GM21737 (cell line): Measurements from ENCODE around the gene COL4A5.
"Not testable (repeated sequence)": the region's sequence is repeated elsewhere in the genome, so short reads cannot be mapped to it uniquely, and the experiment has no call there.

ENCODE experiments used
- ATAC-seq: cut with Tn5 transposase; IDR thresholded peaks from one replicate; pipeline ENCODE4 v1.9.1; 2021; ENCODE audit warnings: mild to moderate bottlenecking, moderate library complexity; ENCODE audit not compliant: unreplicated experiment

COL4A5 gene

DNA sequence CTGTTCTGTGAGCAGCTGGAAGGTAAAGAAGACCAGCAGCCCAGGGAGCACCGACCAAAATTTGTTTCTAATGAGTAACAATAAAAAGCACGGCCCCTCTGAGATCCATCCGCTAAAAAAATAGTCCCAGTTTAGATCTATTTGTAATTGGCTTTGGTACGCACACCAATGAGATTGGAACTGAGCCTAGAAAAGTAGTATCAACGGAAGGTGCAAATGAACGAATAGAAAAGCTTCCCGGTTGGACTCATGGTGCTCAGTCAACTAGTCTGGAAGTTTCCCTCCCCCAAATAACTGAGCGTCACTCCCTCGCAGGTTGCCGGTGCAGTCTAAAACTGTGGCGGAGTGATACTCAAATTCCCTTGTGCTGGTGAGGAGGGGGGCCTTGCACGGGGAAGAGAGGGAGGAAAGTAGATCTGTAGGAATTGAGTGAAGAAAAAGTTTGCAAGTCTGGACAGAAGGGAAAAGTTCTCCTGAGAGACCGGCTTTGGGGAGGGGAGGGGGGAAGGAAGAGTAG lies at the start of gene COL4A5:
Gene COL4A5, plus strand, starts transcription at position 413 of the 517 bp plus-strand sequence. CDS start 288 bp downstream, outside the sequence.
- ATAC-seq, result no peak

DNA sequence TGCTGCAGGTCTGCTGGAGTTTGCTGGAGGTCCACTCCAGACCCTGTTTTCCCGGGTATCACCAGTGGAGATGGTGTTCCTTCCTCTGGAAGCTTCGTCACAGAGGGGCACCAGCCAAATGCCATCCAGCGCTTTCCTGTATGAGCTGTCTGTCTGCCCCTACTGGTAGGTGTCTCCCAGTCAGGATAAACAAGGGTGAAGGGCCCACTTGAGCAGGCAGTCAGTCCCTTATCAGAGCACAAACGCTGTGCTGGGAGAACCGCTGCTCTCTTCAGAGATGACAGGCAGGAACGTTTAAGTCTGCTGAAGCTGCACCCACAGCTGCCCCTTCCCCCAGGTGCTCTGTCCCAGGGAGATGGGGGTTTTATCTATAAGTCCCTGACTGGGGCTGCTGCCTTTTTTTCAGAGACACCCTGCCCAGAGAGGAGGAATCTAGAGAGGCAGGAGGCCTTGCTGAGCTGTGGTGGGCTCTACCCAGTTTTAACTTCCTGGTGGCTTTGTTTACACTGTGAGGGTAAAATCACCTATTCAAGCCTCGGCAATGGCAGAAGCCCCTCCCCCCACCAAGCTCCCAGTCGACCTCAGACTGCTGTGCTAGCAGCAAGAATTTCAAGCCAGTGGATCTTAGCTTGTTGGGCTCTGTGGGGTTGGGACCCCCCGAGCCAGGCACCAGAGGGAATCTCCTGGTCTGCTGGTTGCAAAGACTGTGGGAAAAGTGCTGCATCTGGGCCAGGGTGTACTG lies 48.5 kb upstream of the COL4A5 start:
- ATAC-seq, result not testable (repeated sequence)

DNA sequence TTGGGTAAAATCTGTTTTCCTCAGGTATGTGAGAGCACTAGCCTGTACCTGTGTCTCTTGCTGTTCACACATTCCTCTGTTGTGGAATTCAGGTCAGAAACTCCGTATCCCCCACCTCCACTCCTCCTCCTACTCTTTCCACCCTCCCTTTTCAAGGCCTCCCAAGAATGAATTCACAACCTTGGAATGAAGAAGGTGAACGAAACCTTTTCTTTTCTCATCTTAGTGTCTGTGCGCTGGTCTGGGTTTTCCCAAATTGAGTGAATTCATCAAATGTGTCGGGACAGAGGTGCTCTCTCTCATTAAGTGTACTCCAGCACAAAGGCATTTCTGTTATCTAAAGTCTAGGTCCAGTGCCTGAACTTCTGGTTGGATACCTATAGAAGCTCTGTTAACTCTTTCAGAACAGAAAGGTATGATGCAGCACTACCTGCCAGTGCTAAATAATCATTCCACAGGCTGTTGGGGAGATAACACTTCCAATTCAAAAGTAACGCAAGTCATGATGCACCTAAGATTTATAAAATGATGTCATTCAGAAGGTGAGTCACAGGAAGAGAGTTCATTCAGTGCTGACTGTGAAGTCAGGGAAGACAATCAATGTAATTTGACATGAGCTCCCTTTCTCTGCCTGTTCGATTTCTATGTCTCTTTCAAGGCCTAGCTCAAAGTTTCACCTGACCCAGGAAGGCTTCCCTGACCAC lies 43.3 kb upstream of the COL4A5 start:
- no peak for ATAC-seq

DNA sequence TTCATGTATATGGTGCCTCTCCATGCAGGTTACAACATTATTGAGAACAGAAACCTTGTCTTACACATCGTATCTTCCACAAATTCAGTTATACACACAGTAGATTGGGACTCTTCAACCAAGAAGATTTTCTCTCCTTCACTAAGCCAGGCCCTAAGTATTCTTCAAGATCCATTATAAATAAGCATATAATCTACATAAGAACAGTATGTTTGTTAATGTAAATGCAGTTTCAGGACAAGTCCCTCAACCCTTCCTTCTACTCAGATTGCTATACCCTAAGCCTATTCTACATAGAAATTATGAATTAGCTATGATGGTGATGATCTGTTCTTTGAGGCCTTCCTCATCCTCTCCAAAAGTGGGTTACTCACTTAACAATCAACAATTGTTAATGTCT lies 42.7 kb upstream of the COL4A5 start:
- no peak for ATAC-seq

DNA sequence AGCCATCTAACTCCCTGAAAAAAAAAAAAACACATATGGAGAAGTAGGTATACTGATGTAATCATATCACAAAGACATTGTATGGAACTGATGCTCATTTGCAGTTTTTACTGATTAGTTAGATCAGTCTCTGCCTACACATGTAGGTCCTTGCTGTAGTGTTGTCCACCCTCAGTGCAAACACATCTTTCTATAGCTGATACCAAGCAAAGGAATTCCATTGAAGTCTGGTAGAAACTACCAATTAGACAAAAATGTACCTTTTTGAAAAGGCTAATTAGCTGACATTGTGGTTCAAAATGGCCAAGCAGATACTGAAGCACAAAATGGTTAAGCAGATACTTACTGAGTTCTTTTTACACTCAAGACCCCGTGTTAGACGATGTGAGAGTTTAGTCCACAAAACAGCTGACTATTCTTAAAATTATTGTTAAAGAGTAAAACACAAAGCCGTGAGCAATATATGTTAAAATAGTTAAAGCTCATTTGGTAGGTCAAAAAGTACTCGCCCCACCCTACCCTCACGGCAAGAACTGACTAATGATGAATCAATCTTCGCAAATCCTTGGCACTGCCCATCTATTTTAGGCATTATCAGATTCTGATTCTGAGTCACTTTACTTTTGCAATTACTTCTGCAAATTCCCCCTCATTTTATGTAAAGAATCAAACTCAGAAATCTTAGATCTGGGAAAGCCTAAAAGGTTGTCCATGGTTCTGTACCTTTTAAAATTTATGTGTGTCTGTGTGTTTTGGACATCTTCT lies 41.8 kb upstream of the COL4A5 start:
- ATAC-seq, result no peak

DNA sequence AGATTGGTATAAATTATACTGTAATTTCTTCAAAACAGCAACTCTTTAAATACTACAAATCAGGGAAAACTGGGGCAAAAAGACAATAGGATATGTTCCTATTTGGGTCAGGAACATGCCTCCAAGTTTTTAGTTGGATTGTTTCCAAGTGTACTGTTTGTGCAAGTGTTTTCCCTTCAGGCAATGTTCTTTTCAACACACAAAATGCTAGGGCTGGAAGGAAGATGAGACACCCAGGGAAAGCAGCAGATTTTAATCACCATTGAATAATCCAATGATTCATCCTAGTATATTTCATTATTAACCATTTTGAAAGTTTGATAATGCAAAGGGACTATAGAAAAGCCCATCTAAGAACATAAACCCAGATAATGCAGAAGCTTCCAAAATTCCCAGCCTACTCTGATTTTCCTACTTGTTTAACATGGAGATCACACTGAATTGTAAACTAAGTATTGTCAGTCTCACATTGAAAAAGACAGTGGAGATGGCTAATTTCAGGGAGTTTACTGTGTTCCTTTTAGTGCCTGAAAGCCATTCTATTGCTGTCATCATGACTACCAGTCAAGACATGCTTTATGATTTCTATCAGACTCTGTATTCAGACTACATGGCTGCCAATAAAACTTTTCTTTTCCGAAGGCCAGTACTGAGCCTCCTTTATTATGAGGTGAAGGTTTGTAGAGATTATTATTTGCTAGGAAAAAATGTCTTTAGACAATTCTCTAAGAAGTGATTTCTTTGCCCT lies 40.0 kb upstream of the COL4A5 start:
- no peak for ATAC-seq

DNA sequence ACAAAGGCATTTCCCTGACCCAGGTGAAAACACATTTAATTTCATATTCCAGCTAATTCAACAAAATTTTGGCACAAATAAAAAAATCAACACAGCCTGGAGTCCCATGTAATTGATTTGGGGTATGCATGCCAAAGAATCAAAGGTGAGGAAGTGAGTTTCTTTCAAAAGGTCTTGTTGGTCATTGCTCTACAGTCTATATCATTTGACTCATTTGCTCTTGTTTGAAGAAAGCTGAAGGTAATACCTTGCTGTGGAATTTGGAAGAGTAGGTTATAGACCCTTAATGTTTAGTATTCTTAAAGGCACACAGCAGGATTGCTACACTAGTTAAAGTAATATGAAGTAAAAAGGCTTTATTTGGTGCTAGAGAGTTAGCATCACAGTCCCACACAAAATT lies 26.9 kb upstream of the COL4A5 start:
- no peak for ATAC-seq

DNA sequence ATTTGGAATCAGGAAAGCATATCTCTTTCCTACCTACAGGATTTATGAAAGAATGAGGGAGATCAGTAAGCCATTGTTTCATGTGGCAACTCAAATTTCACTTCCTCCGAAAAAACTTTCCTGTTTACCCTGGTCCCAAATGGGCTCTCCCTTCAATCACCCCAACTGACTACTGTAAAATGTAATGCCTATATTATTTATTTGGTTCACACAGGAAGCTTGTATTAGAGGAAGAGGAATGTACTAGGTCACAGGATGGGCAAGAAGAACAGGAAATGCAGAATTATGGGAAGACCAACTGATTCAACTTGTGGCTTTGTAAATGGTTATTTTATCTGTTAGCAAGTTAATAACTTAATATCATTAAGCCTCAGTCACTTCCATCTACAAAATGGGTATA lies 24.5 kb upstream of the COL4A5 start:
- ATAC-seq, result no peak

DNA sequence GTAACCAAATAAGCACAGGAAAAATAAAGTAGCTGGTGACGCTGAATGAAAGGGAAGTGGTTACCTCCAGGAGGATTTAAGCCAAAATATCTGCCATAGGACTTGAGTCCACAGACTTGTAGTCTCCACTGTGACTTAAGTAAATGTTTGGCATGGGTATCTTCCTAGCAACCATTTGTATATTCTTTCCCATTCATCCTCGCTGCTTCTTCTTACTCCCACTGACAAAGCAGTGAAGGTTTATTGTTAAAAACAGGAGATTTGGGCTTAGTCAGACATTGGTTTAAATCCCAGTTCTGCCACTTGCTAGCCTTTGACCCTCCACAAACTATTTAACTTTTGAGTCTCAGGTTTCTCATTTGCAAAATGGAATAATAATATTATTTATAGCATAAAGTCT lies 23.7 kb upstream of the COL4A5 start:
- no peak for ATAC-seq

DNA sequence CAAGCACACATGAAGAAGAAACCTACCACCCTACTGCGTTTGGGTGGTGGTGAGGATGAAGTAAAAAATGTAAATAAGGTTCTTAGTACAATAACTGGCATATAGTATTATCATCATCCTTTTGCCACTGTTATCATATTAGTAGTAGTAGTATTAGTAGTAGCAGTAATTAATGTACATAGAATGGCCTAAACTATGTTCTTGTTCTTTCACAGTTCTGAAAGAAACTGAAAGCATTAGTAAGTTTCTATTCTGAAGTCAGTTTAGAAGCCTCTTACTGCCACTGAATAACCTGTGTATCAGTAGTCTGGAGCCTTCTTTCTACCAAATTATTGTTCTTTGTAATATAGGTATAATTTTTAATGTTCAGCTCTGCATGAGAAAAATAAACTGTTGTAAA lies 22.4 kb upstream of the COL4A5 start:
- ATAC-seq, result no peak

DNA sequence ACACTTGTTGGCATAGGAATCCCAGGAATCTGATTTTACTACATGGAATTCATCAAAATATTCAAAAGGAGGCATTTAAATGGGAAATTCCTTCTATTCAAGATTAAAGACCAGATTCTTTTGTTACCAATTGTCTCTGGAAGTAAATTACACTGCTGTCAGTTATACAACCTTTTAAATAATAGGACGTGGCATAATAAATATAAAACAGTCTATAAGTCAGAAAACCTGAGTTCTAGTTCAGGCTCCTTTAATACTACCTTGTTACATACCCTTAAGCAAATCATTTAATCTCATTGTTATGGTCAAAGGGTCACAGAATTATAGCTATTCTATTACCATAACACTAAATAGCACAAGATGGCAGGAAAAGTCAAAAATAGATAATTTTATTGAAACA lies 20.2 kb upstream of the COL4A5 start:
- ATAC-seq, result no peak

DNA sequence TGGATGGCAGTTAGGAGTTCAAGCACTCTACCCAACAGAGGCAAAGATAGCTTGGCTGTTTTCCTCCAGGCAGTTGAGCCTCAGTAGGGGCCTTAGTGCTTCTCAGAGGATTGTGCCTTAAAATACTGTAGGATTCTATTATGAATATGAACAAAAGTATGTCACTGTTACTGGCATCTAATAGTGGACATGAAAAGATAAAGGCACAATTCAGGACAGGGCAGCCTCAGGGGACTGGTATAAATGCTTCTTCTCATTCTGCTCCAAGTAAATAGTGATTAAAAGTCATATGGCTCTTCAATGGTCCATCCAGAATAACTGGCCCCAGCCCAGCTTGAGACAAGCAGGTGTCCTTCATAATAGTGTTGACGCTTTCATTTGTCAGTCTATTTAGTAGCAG lies 19.2 kb upstream of the COL4A5 start:
- no peak for ATAC-seq

DNA sequence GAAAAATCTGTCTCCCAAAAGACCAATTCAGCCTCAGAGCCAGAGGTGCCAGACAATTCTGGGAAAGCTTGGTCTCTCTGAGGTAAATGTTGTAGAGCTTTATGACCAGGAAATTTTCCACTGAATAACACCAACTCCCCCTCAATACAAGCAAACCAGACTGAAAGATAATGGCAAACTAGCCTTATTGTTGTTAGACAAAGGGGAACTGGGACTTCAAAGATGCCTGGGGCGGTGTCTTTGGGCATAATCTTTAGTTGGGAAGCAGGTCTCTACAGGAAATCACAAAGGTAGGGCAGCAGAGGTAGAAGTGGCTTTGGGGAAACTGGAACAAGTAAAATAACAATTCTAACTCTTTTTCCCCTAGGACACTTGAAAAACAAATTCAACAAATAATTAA lies 13.4 kb upstream of the COL4A5 start:
- ATAC-seq, result no peak

DNA sequence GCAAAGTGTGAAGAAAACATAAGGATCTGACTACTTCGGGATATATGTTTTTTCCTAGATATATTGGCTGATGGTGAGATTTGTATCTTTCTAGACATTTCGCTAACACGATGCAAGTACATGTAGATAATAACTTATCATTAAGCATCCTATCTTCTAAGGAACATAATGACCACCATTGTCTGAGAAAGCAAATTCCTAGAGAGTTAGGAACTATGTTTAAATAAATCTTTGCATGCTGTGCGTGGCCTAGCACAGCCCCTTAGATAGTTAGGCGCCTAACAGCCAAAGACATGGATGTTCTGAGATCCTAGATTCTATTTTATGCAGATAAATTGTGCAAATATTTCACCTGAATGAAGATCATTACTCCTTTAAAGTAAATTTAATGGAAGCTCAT lies 4.4 kb upstream of the COL4A5 start:
- ATAC-seq, result no peak

DNA sequence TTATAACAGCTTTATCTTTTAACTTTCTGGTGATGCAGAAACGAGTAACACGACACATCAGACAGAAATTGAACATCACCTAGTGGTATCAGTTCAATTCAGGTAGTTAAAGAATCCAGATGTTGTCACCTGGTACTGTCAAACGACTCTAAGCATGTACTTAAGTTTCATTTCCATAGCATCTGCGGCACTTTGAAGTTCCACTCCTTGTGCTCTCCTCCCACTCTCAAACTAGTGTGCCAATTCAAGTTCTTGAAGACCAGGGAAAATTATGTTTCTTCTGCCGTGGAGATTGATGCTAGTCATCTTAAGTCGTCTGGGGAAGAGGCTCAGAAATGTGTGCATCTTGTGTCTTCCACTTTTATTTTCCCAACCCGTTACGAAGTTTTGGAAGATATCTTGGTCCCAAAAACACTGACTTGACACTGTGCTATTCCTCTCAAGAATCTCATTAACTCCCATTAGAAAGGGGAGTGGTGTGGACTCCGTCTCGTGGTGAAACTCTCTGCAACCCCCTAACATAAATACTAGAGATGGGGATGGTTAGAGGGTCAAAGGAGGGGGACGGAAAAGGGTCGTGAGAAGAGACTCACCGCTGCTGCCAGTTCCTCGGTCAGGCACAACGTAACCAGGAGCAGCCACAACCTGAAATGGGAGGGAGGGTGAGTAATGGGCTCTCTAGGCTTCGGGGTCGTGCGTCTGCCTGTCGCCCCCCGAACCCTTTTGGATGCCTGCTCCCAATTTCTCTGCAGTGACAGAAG lies 2.1 kb upstream of the COL4A5 start:
- ATAC-seq, result no peak

DNA sequence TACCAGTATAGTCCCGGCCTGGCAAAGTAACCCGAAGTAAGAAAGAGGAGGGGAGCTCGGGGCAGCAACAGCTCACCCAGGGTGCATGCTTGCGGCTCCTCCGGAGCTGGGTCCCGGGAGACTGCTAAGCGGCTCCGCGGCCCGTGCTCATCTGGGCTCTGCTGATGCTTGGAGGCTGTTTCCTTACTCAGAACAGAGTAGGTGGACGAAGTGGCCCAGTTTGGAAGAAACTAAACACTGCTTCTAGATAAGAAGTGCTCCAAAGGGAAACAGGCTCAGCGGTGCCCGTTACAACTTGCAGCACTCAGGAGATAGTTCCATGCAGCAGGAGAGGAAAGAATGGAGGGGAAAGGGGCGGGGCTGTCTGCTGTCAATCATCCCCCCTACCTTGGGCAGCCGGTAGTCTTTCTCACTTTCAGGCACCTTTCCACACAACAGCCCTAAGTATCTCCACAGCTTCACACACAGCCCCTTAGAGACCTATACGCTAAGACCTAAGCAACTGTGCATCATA lies 1.5 kb upstream of the COL4A5 start, which contains the start of gene COL4A6:
Gene COL4A6, minus strand, starts transcription at position 313 of the 514 bp plus-strand sequence. Its CDS starts 226 bp downstream, at position 87.
- no peak for ATAC-seq

DNA sequence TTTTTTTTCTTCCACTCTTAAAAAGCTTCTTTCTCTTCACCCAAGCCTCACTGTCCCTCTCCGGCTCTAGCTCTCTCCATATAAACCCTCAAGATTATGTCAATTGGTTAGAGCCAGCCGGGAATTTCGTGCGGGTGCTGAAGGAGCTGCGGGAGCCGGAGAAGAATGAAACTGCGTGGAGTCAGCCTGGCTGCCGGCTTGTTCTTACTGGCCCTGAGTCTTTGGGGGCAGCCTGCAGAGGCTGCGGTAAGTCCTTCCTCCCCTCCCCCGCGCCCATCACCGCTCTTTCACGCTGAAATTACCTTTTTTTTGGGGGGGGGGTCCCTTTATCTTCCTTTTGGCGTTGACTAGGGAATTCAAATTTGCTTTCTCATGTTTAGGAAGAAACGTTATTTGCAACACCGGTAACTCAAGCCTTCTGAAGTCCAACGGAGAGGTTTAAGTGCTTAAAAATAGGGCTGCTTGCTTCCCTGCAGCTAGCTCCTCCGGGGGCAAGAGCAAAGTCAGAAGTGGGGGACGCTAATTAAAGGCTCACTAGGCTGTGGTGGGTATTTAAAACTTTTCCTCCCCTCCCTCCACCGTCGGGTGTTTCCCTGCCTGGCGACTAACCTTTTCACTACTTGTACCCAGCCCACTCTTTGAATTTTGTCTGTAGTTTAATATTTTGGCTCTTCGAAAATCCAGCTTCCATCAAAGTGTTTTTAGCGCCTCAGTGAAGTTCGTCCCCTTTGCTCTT lies 491 bp downstream of the COL4A5 start:
- ATAC-seq, result no peak

DNA sequence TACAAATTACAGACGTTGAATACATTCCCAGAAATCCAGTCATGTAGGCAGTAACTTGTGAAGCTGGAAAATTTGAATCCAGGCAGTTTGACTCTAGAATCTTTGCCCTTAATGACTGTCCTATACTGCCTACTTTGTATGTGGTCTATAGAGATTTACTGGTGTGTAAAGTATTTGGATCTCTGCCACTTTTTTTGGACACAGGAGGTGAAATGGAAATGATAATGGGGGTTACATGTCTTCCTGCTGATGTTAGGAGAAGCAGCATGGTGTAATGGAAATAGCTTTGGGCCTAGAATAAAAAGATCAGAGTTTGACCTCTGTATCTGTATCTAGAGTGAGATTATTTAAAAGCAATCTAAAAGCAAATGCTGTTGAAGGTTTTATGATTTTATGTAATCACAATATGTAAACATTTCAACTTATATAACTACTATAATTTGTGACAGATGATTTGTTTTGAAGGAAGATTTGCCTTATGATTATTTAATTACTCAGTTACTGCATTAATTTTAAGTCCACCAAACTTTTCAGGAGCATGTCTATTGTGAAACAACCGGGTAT lies 3.3 kb downstream of the COL4A5 start:
- ATAC-seq, result no peak

DNA sequence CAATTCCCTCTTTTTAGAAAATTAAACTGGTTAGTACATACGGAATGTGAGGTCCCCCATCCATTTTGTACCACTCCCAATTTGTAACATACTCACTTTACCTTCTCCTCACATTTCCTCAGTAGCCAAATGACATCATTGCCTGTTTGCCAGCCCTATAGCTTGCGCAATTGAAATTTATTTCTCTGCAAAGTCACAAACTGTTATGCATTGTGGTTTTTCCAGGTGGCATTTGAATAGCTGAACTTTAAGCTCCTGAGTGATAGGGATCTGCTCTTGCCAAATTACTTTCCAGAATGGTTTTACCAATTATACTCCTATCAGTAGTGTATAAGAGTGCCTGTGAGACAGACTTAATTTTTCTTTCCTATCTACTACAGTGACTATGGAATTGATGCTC lies 7.7 kb downstream of the COL4A5 start:
- no peak for ATAC-seq
